WTC11 (cell line): ENCODE measurements around the gene KSR1. TPM values are rescaled to one million over a fixed set of nuclear protein-coding genes. Genes with fewer than 3 reads are reported as not detected.
"Not testable (repeated sequence)": the region's sequence is repeated elsewhere in the genome, so short reads cannot be mapped to it uniquely, and the experiment has no call there.

Source experiments
- ATAC-seq: fragments of 200-7000 bp; cut with Tn5 transposase; 2 replicates; pipeline ENCODE4 v1.10.0; 2021; ENCODE audit warnings: mild to moderate bottlenecking, moderate library complexity
- CTCF ChIA-PET: fragments of 300-600 bp; sonication (Branson Sonifier 250); formaldehyde crosslinking; loops from one replicate; lab custom pipeline; 2021; ENCODE audit warnings: antibody characterized with exemption; lab: Charles Lee
- POLR2A ChIA-PET: fragments of 350-600 bp; sonication (Branson Sonifier 250); formaldehyde crosslinking; loops from one replicate; lab custom pipeline; 2021; ENCODE audit warnings: antibody characterized with exemption; lab: Charles Lee
- DNase-seq: peaks from one replicate; pipeline ENCODE4 v3.0.0; 2021; ENCODE audit warnings: low spot score
- H3K27ac Mint-ChIP-seq: 2 replicates; pipeline ENCODE4 v1.8.0; 2021; ENCODE audit warnings: mixed read lengths
- H3K27me3 Mint-ChIP-seq: 2 replicates; pipeline ENCODE4 v1.8.0; 2021; ENCODE audit warnings: low read depth, mild to moderate bottlenecking, moderate library complexity, mixed read lengths
- H3K36me3 Mint-ChIP-seq: 2 replicates; pipeline ENCODE4 v1.8.0; 2021; ENCODE audit warnings: mixed read lengths
- H3K4me1 Mint-ChIP-seq: 2 replicates; pipeline ENCODE4 v1.8.0; 2022; ENCODE audit warnings: mixed read lengths
- H3K4me3 Mint-ChIP-seq: 2 replicates; pipeline ENCODE4 v1.8.0; 2021; ENCODE audit warnings: mild to moderate bottlenecking, moderate library complexity, mixed read lengths
- H3K9me3 Mint-ChIP-seq: 2 replicates; pipeline ENCODE4 v1.8.0; 2021; ENCODE audit warnings: mixed read lengths
- CTCF ChIP-seq: fragments of 200-600 bp; IDR thresholded peaks from 2 replicates; pipeline ENCODE4 v1.8.0; 2022; ENCODE audit warnings: antibody characterized with exemption
- ELF4 ChIP-seq: sonication (generic); formaldehyde crosslinking; IDR thresholded peaks from 2 replicates; pipeline ENCODE4 v1.8.1; 2022; ENCODE audit warnings: low read depth, mild to moderate bottlenecking, moderate library complexity, missing genetic modification reagents
- ETV6 ChIP-seq: sonication (generic); formaldehyde crosslinking; IDR thresholded peaks from 2 replicates; pipeline ENCODE4 v1.8.1; 2022; ENCODE audit warnings: mild to moderate bottlenecking, missing genetic modification reagents
- GTF2I ChIP-seq: fragments of 250-450 bp; sonication (Bioruptor Pico); conservative IDR thresholded peaks from 2 replicates; pipeline ENCODE4 v1.4.0; 2021; ENCODE audit warnings: mild to moderate bottlenecking
- IRF1 ChIP-seq: sonication (generic); formaldehyde crosslinking; IDR thresholded peaks from 2 replicates; pipeline ENCODE4 v1.8.0; 2023; ENCODE audit warnings: missing genetic modification reagents
- OVOL2 ChIP-seq: fragments of 250-450 bp; sonication (Bioruptor Pico); IDR thresholded peaks from 2 replicates; pipeline ENCODE4 v1.9.0; 2021; ENCODE audit warnings: mild to moderate bottlenecking, borderline replicate concordance
- ZNF138 ChIP-seq: sonication (generic); formaldehyde crosslinking; conservative IDR thresholded peaks from 2 replicates; pipeline ENCODE4 v1.8.1; 2022; ENCODE audit warnings: mild to moderate bottlenecking, moderate library complexity, missing genetic modification reagents
- ZNF263 ChIP-seq: sonication (generic); formaldehyde crosslinking; IDR thresholded peaks from 2 replicates; pipeline ENCODE4 v1.8.1; 2022; ENCODE audit warnings: low read depth, mild to moderate bottlenecking, moderate library complexity, missing genetic modification reagents
- total RNA-seq: library from RNA; stranded (reverse); gene quantifications from 3 replicates; pipeline ENCODE4 v1.2.3, GENCODE V29; 2021
- TF ChIP-seq, protein P1 (sequence below): sonication (generic); formaldehyde crosslinking; IDR thresholded peaks from 2 replicates; pipeline ENCODE4 v1.8.0; 2022; ENCODE audit warnings: mild to moderate bottlenecking, missing genetic modification reagents

Gene KSR1
- total RNA-seq, 1 experiment from 2014 or later: 45.5 TPM

- Mint-ChIP-seq H3K27ac (no peak overlapping the region), H3K27me3 (no peaks in the 10 kb centered on the region), H3K4me1 (0 out of 2 replicates have a peak, but pooled peaks cover 3% of the 10 kb centered on the region), H3K36me3 (no peaks in the 10 kb centered on the region), H3K9me3 (no peaks in the 10 kb centered on the region), H3K4me3 (no peak overlapping the region)
- DNase-seq (no peak), ATAC-seq (no peak)
- CTCF ChIA-PET: interaction anchor here (0.8 kb wide), 1 partner anchor 20 kb away, joined by 3 read pairs; no protein-coding TSS in a partner anchor
- POLR2A ChIA-PET: interaction anchor here (0.6 kb wide), 1 partner anchor 108 kb away, joined by 9 read pairs; no protein-coding TSS in a partner anchor
- TF ChIP-seq, protein P1, sequence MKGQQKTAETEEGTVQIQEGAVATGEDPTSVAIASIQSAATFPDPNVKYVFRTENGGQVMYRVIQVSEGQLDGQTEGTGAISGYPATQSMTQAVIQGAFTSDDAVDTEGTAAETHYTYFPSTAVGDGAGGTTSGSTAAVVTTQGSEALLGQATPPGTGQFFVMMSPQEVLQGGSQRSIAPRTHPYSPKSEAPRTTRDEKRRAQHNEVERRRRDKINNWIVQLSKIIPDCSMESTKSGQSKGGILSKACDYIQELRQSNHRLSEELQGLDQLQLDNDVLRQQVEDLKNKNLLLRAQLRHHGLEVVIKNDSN (CRISPR knock-in tag): no peak
- TF ChIP-seq OVOL2 (CRISPR knock-in tag) (no peak), IRF1 (CRISPR knock-in tag) (no peak), GTF2I (CRISPR knock-in tag) (no peak), ZNF138 (CRISPR knock-in tag) (no peak), ETV6 (CRISPR knock-in tag) (no peak)
These were observed 178.5 kb downstream of the KSR1 start for GRCh38 chr17:27634776-27635175.

GRCh38 chr17:27635275-27635823 is 179.1 kb downstream of the KSR1 start:
- H3K4me3 Mint-ChIP-seq: no peak overlapping the region
- no peak for DNase-seq
- no peak for TF ChIP-seq ELF4 (CRISPR knock-in tag)
- no peak for TF ChIP-seq CTCF
- TF ChIP-seq ZNF263 (CRISPR knock-in tag): no peak
- TF ChIP-seq, all 79 proteins: peak for 0
- Mint-ChIP-seq H3K27ac (no peak overlapping the region), H3K9me3 (no peaks in the 10 kb centered on the region), H3K27me3 (no peaks in the 10 kb centered on the region), H3K4me1 (peaks cover 7% of the 10 kb centered on the region; the same call in 1 of the 2 replicates), H3K36me3 (no peaks in the 10 kb centered on the region)
- CTCF ChIA-PET: no interaction called here
- ATAC-seq: no peak
- POLR2A ChIA-PET: no interaction called here

DNA sequence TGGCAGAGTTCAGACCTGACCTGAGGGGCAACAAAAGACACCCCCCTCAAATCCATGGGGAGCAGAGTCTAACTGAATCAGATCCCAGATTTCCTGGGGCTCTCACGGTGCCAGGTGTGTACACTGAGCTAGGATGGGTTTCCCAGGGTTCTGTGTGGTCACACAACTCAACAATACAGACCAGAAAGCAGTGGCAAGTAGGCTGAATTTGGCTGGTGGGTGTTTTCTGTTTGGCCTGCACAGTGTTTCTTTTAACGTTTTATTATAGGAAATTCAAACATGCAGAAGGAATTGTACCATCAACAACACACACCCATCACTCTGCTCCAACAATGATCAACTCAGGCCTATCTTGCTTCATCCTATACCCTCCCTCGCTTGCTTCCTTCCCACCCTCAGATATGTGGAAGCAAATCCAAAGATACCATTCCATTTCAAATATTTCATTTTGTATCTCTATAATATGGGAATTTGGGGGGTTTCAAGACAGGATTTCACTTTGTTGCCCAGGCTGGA is 179.8 kb downstream of the KSR1 start:
- H3K4me1 Mint-ChIP-seq: peaks cover 10% of the 10 kb centered on the region
- H3K27me3 Mint-ChIP-seq, POLR2A ChIA-PET, H3K4me3 Mint-ChIP-seq, H3K36me3 Mint-ChIP-seq, H3K9me3 Mint-ChIP-seq, DNase-seq, ATAC-seq, H3K27ac Mint-ChIP-seq: not testable (repeated sequence)
- CTCF ChIA-PET: interaction anchor here (1.2 kb wide), 1 partner anchor 33 kb away, joined by 4 read pairs; no protein-coding TSS in a partner anchor

- H3K4me3 Mint-ChIP-seq, DNase-seq, POLR2A ChIA-PET, H3K36me3 Mint-ChIP-seq, ATAC-seq, H3K27ac Mint-ChIP-seq, H3K9me3 Mint-ChIP-seq, H3K27me3 Mint-ChIP-seq: not testable (repeated sequence)
- CTCF ChIA-PET: interaction anchor here (2.1 kb wide), 1 partner anchor 17 kb away, joined by 6 read pairs; no protein-coding TSS in a partner anchor
- peaks cover 10% of the 10 kb centered on the region for H3K4me1 Mint-ChIP-seq
These were observed 181.6 kb downstream of the KSR1 start for GRCh38 chr17:27637818-27638217.

- ATAC-seq, H3K27me3 Mint-ChIP-seq, H3K27ac Mint-ChIP-seq, H3K4me3 Mint-ChIP-seq, H3K9me3 Mint-ChIP-seq, POLR2A ChIA-PET, H3K36me3 Mint-ChIP-seq, DNase-seq: not testable (repeated sequence)
- peaks cover 10% of the 10 kb centered on the region for H3K4me1 Mint-ChIP-seq
- CTCF ChIA-PET: interaction anchor here (2.1 kb wide), 1 partner anchor 16 kb away, joined by 6 read pairs; no protein-coding TSS in a partner anchor
These were observed 182.2 kb downstream of the KSR1 start for GRCh38 chr17:27638415-27638914.
